GM18951 (cell line): ENCODE measurements around the gene ABLIM1.

ENCODE experiments used
- POLR2A ChIP-seq: IDR thresholded peaks from 4 replicates; pipeline ENCODE4 v1.6.1; 2011; ENCODE audit warnings: mild to moderate bottlenecking; ENCODE audit not compliant: insufficient read length, insufficient read depth; ENCODE audit errors: extremely low read depth
- in situ Hi-C: fragments of 300-500 bp; cut with MboI; formaldehyde crosslinking; loops from one replicate; pipeline ENCODE4 v1.12.0; 2022; ENCODE audit warnings: low sequenced_read_pairs, mixed read lengths, inconsistent platforms; ENCODE audit not compliant: unreplicated experiment

Gene ABLIM1

GRCh38 chr10:114668375-114669080 is 10.5 kb upstream of the ABLIM1 start:
- in situ Hi-C loops = no loop called here

GRCh38 chr10:114665873-114666272 is 7.8 kb upstream of the ABLIM1 start:
- TF ChIP-seq POLR2A = no peak
- in situ Hi-C loops = no loop called here

More at GRCh38 chr10:114668375-114669080, 10.5 kb upstream of the ABLIM1 start:
- TF ChIP-seq POLR2A = no peak

- in situ Hi-C loops = no loop called here
- TF ChIP-seq POLR2A = no peak
Measured at GRCh38 chr10:114665406-114665805, 7.3 kb upstream of the ABLIM1 start.

- no peak for TF ChIP-seq POLR2A
- in situ Hi-C loops = no loop called here
Measured at GRCh38 chr10:114664127-114664526, 6.1 kb upstream of the ABLIM1 start.

GRCh38 chr10:114663626-114664025 is 5.6 kb upstream of the ABLIM1 start:
- no peak for TF ChIP-seq POLR2A
- in situ Hi-C loops = no loop called here

GRCh38 chr10:114662646-114663217 is 4.7 kb upstream of the ABLIM1 start:
- no peak for TF ChIP-seq POLR2A
- in situ Hi-C loops = no loop called here

- TF ChIP-seq POLR2A = no peak
- in situ Hi-C loops = no loop called here
Measured at GRCh38 chr10:114661212-114661880, 3.3 kb upstream of the ABLIM1 start.

GRCh38 chr10:114655671-114656070 is 2.4 kb downstream of the ABLIM1 start:
- in situ Hi-C loops = no loop called here
- TF ChIP-seq POLR2A = no peak

- no peak for TF ChIP-seq POLR2A
- in situ Hi-C loops = no loop called here
Measured at GRCh38 chr10:114654822-114655575, 3.1 kb downstream of the ABLIM1 start.

- in situ Hi-C loops = no loop called here
- TF ChIP-seq POLR2A = no peak
Measured at GRCh38 chr10:114653926-114654325, 4.1 kb downstream of the ABLIM1 start.

- TF ChIP-seq POLR2A = no peak
- in situ Hi-C loops = no loop called here
Measured at GRCh38 chr10:114652402-114653368, 5.4 kb downstream of the ABLIM1 start.

- no peak for TF ChIP-seq POLR2A
- in situ Hi-C loops = no loop called here
Measured at GRCh38 chr10:114650831-114651230, 7.2 kb downstream of the ABLIM1 start.
